COLO829 (cell line): ENCODE data around the gene NOL4L.

Source experiments
- DNase-seq: peaks from one replicate; pipeline ENCODE4 v3.0.0; 2012; ENCODE audit warnings: low spot score

The NOL4L gene

DNA sequence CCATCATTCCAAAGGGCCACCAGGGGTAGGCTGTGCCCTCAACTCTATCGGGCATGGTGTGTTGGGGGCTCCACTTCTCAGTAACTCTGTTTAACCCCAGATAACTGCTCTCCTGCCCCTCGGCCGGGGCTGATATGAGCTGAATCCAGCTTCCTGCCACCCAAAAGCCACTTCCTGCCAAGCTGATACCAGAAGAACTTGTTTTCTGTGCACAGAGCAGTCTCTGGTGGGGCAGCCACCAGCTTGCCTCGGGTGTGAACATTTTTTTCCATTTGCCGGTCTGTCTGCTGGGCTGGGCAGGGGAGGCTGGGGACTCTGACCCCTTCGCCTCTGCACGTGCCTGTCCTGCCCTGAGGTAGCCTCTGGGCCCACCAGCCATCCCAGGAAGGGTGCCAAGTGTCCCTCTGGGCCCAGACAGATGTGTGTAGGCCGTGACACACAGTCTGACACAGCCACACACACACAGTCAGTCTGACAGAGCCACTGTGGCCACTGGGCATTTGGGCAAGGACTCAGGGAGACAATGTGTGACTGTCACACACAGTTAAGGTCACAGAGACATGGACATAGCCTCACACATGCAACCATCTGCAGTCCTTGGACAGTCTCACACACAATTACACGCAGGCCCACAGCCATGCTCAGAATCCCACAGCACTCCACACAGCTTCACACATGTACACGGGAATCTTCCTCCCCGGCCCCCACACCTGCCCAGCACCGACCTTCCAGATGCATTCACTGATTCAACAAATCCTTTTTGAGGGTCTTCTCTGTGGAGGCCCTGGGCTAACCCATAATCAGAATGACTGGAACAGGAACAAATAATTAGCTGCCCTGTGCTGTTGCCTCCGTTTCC lies 45.1 kb downstream of the NOL4L start:
- DNase-seq = no peak

DNA sequence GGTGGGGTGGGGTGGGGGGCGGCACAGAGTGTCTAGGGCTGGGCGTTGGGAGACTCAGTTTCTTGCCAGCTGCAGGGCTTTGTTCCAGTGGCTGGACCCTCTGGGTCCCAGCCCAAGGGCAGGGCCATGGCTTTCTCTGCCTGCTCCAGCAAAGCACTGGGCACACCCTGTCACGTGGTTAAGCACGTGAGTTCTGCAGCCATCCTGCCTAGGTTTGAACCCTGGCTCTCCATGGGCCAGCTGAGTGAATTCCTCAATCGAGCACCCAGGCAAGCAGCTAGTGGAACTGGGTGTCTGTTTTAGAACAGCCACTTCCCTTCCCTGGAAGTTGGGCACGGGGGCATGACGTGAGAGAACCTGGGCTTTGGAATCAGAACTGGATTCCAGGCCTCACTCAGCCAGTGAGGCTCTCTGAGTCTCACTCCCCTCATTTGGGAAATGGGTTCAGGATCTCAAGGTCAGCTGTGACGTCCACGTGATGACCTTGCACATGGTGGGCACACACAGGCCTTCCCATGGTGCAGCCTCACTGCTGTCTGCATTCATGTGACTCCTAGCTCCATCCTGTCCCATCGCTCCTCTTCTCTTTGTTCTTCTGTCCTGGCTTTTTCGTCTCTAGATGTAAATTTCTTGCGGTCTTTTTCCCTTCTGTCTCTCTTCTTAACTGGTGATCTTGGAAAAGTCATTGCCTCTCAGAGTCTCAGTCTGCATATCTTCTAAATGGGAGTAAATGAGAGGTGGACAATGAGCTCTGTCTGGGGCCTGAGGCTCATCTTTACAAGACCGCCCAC lies 45.9 kb downstream of the NOL4L start:
- DNase-seq = no peak

DNA sequence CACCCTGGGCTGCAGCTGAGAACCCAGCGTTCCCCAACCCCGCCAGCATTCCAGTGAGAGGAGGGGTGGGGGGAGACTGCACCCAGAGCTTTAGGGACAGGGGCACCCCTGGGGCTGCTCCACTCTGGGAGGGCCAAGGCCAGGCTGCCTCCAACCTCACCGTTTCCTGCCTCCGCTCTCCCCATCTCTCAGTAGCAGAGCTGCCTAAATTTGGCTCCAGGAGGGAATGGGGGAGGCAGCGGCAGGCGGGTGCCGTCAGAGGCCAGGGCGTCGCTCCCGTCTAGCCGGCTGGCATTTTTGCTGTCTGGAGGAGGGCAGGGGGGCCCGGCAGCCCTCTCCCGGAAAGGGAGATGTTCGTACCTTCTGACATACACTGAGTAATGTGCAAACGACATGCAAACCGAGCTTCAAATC lies 46.6 kb downstream of the NOL4L start:
- no peak for DNase-seq

- DNase-seq = no peak
These were observed 47.2 kb downstream of the NOL4L start for GRCh38 chr20:32537657-32538525.

GRCh38 chr20:32536851-32537656 lies 48.1 kb downstream of the NOL4L start:
- no peak for DNase-seq

DNA sequence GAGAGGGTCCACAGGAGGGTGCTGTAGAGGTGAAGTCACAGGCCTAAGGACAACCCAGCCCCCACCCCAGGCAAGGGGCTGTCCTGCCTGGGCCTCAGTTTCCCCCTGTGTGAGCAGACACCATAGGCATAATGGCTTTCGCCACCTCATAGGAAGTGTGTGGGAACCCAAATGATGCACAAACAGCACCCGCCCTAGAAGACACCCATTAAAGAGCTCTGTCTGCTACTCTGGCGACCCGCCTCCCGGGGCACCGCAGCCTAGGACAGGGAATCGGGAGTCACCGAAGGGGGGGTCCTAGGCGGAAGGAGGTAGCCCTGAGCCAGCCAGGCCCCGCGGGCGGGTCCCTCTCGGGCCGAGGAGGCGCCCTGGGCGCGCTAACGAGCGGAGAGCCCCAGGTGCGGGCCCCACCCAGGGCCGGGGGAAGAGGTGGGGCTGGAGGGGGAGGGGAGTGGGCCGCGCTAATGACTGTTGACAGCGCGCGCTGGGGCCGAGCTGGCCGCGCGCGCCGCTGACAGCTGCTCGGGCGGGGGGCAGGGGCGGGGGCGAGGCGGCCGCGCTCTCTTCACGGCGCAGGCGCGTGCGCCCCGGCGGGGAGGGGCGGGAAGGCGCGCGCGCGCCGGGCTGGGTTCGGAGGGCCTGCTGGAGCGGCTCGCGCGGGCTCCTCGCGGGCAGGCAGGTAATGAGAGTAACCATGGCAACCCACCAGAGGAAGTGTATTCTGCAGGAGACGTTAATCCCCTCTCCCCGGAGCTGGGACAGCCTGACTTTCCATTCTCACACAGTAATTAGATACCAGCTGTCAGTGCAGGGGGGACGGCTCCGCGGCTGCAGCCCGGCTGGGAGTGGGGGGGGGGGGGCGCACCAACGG lies 48.9 kb downstream of the NOL4L start:
- DNase-seq = no peak

DNA sequence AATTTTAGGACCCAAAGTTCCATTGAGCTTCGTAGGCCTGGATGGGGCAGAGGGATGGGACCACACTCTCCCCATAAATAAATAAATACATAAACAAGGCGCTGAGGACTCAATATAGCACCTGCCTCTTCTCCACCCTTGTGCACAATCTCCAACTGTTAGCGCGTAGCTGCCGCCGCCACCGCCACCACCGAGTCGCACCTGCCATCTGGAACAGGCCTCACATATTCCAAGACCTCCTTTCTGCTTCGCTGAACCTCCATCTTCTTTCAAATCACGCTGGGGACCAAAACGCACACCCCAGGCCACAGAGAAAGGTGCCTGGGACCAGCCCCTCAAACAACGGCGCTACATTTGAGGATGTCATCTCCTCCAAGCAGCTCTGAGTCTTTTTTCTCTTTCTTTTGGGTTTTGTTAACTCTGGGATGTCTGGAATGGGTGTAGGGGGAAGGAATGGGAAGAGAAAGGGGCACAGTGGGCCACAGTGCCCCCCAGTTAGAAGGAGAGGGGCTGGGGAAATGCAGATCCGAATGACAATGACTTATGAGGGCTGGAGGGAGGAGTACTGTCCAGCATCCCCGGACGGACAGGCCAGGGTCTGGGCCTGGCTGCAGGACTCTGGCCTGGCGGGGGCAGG lies 49.7 kb downstream of the NOL4L start:
- DNase-seq = no peak

DNA sequence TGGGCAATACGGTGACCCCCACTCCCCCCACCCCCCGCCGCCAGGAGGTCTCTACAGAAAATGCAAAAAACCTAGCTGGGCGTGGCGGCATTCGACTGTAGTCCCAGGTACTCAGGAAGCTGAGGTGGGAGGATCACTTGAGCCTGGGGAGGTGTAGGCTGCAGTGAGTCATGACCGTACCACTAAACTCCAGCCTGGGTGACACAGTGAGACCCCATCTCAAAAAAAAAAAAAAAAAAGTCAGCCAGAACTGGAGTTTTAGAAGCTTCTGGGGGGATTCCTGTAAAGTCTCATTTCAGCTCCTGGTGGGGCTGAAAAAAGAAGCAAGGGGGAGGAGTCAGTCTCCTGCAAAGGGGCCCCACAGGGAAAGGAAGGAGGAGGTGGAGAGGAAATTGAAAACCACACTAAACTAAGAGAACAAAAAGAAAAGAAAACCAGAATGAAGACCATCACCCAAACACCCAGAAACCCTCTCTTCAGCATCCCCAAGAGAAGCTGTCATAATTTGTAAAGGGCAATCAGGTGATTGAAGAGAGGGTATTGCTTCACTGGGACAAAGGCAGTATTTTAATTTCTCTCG lies 50.4 kb downstream of the NOL4L start:
- no peak for DNase-seq

DNA sequence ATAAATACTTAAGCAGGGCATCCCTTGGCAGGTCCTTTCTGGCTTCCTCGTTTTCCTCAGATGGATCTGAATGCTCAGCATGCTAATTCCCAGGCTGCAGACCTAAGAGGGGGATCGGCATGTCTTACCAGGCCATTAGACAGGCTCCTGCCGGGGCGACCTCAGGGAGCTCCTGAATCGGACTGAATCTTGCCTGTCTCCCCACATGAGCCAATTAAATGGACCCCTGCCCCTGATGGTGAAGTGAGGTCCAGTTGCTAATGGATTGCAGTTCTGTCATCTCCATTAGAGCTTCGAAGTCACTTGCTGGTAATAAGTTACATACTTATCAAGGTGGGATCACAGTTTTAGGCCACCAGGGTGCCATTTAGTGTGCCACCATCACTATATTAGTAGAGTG lies 51.4 kb downstream of the NOL4L start:
- DNase-seq = no peak

- DNase-seq = no peak
These were observed 52.9 kb downstream of the NOL4L start for GRCh38 chr20:32532246-32532645.

GRCh38 chr20:32528905-32529670 lies 56.0 kb downstream of the NOL4L start:
- DNase-seq = no peak

- DNase-seq = no peak
These were observed 56.8 kb downstream of the NOL4L start for GRCh38 chr20:32528171-32528891.

GRCh38 chr20:32527447-32528055 lies 57.6 kb downstream of the NOL4L start:
- no peak for DNase-seq

DNA sequence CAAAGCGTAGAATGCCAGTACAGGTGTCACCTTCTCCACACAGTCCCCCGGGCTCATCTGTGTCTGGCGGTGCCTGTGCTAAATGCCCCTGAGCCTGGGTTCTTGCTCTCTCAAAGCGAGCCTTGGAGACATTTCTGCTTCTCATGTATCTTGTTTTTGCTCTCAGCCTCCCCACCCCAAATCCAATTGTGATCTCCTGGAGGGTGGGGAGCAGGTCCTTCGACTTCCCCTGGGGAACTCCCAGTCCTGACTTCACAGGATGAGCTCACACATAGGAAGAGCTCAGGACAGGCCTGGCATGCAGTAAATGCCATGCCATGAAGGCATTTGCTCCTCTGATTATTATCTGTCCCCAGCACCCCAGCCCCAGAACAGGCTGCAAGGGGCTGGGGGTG lies 58.1 kb downstream of the NOL4L start:
- DNase-seq = no peak

GRCh38 chr20:32526541-32526940 lies 58.6 kb downstream of the NOL4L start:
- no peak for DNase-seq

- DNase-seq = no peak
These were observed 59.0 kb downstream of the NOL4L start for GRCh38 chr20:32526125-32526524.

DNA sequence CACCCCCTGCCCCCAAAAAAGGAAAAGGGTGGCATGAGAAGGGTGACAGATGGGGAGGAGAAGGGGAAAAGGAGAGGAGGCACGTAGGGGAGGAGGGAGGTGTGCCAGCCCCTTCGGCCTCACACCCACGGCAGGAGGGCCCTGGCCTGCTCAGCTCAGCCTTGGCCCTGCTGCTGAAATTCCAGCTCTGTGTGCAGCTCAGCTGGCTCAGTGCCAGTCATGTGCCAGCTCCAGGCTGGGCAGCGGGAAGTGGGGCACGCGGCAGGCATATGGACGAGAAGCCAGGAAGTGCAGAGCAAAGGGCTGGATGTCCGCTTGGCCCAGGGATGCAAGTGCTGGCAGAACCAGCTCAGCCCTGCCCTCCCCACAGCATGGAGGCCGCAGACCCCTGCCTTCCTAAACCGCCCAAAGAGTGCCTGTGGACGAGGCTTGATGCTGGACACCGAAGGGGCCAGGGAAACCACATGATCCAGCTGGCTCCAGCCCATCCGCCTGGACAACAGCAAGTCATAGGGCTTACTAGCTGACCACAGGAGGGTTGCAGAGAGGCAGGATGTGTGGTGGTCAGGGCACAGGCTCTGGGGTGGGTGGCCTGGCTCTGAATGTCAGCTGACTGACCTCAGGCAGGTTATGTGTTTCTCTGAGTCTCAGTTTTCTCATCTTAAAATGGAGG lies 60.2 kb downstream of the NOL4L start:
- DNase-seq = no peak
